Measurements from ENCODE around the gene WASL.

DNA sequence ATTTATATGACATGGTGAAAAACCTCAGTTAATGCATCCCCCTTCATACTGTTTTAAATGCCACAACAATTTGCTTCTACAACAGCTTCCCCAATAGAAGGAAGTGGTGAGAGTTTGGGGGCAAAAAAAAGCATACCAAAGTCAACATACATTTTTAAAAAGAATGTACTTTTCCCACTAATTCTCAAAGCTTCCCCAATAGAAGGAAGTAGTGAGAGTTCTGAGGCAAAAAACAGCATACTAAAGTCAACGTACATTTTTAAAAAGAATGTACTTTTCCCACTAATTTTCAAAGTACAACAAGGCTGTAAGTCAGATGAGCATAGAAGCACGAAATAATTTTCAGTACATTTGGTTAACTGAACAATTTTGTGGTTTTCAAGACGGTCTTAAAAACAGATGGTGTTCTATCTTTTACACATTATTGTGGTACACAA is 24.0 kb downstream of the WASL start:
- TF ChIP-seq CTCF (IDR thresholded peaks at IDR 0.05): no peak
- TF ChIP-seq POLR2A (IDR thresholded peaks at IDR 0.05): no peak
